GM23338 (cell line): ENCODE measurements around the gene KLK10. TPM values are rescaled to one million over a fixed set of nuclear protein-coding genes. Genes with fewer than 3 reads are reported as not detected.

Experiments used
- ATAC-seq: fragments of 200-7000 bp; cut with Tn5 transposase; 3 replicates; pipeline ENCODE4 v1.9.1; 2020
- DNase-seq: peaks from one replicate; pipeline ENCODE4 v3.0.0-alpha.2; 2015; ENCODE audit warnings: low spot score
- H2AFZ ChIP-seq: fragments of 200-600 bp; sonication (generic); 2 replicates; pipeline ENCODE4 v1.8.0; 2016; ENCODE audit warnings: antibody characterized with exemption, mild to moderate bottlenecking, moderate library complexity
- H3F3A ChIP-seq: fragments of 200-600 bp; sonication (generic); replicated peaks from 2 replicates; pipeline ENCODE4 v1.8.0; 2017; ENCODE audit warnings: antibody characterized with exemption, mixed run types, low read depth
- H3K27ac ChIP-seq: fragments of 200-600 bp; sonication (generic); 2 replicates; pipeline ENCODE4 v1.6.1; 2016; ENCODE audit warnings: low read depth
- H3K27me3 ChIP-seq: fragments of 200-600 bp; sonication (generic); 2 replicates; pipeline ENCODE4 v1.8.0; 2016; ENCODE audit warnings: mild to moderate bottlenecking, mixed run types, moderate library complexity; ENCODE audit not compliant: insufficient read depth
- H3K36me3 ChIP-seq: fragments of 200-600 bp; sonication (generic); 2 replicates; pipeline ENCODE4 v1.8.0; 2016; ENCODE audit warnings: mild to moderate bottlenecking; ENCODE audit not compliant: insufficient read depth
- H3K4me1 ChIP-seq: fragments of 200-600 bp; sonication (generic); 2 replicates; pipeline ENCODE4 v1.8.0; 2016; ENCODE audit warnings: mild to moderate bottlenecking, moderate library complexity; ENCODE audit not compliant: insufficient read depth
- H3K4me2 ChIP-seq: fragments of 200-600 bp; sonication (generic); 2 replicates; pipeline ENCODE4 v1.7.1; 2017; ENCODE audit warnings: mixed run types
- H3K4me3 ChIP-seq: fragments of 200-600 bp; sonication (generic); 2 replicates; pipeline ENCODE4 v1.6.1; 2016; ENCODE audit warnings: mixed run types
- H3K79me2 ChIP-seq: fragments of 200-600 bp; sonication (generic); replicated peaks from 2 replicates; pipeline ENCODE4 v1.8.0; 2017; ENCODE audit warnings: mild to moderate bottlenecking; ENCODE audit not compliant: insufficient read depth
- H3K9me2 ChIP-seq: fragments of 200-600 bp; sonication (generic); 2 replicates; pipeline ENCODE4 v1.8.0; 2017; ENCODE audit not compliant: insufficient read depth
- H4K20me1 ChIP-seq: fragments of 200-600 bp; sonication (generic); replicated peaks from 2 replicates; pipeline ENCODE4 v1.8.0; 2017; ENCODE audit warnings: mild to moderate bottlenecking; ENCODE audit not compliant: insufficient read depth
- H3K27ac Mint-ChIP-seq: 2 replicates; pipeline ENCODE4 v1.8.0; 2020; ENCODE audit warnings: inconsistent platforms, mild to moderate bottlenecking, moderate library complexity, mixed read lengths
- H3K27me3 Mint-ChIP-seq: 3 replicates; pipeline ENCODE4 v1.8.0; 2022; ENCODE audit warnings: low read depth, mild to moderate bottlenecking, moderate library complexity, mixed read lengths, inconsistent platforms; ENCODE audit not compliant: insufficient read depth, poor library complexity
- H3K36me3 Mint-ChIP-seq: 3 replicates; pipeline ENCODE4 v1.8.0; 2021; ENCODE audit warnings: low read depth, mild to moderate bottlenecking, inconsistent platforms, moderate library complexity, mixed read lengths
- H3K4me1 Mint-ChIP-seq: 3 replicates; pipeline ENCODE4 v1.8.0; 2020; ENCODE audit warnings: mild to moderate bottlenecking, inconsistent platforms, mixed read lengths
- H3K4me3 Mint-ChIP-seq: 3 replicates; pipeline ENCODE4 v1.8.0; 2021; ENCODE audit warnings: moderate library complexity, mild to moderate bottlenecking, inconsistent platforms, mixed read lengths
- H3K9me3 Mint-ChIP-seq: 3 replicates; pipeline ENCODE4 v1.8.0; 2020; ENCODE audit warnings: moderate library complexity, mild to moderate bottlenecking, inconsistent platforms, mixed read lengths
- CREB1 ChIP-seq: fragments of 250-450 bp; sonication (Bioruptor Pico); IDR thresholded peaks from 2 replicates; pipeline ENCODE4 v1.5.0; 2020; ENCODE audit warnings: low read depth, mild to moderate bottlenecking, moderate library complexity
- CTCF ChIP-seq, 2 experiments: fragments of 200-600 bp in 1 of 2; sonication (generic) in 1 of 2; conservative IDR thresholded peaks; 2 replicates each; pipeline versions ENCODE4 v1.5.1 to v1.6.1; 2016 to 2017; ENCODE audit warnings: antibody characterized with exemption in 2 of 2, low read depth in 2 of 2, mild to moderate bottlenecking in 2 of 2, moderate library complexity in 1 of 2
- ETS1 ChIP-seq: IDR thresholded peaks from 2 replicates; pipeline ENCODE4 v1.6.1; 2016; ENCODE audit warnings: antibody characterized with exemption
- EZH2phosphoT487 ChIP-seq: fragments of 200-600 bp; sonication (generic); IDR thresholded peaks from one replicate; pipeline ENCODE4 v1.8.1; 2018; ENCODE audit warnings: antibody characterized with exemption; ENCODE audit not compliant: unreplicated experiment
- NANOG ChIP-seq: IDR thresholded peaks from 2 replicates; pipeline ENCODE4 v1.6.1; 2016; ENCODE audit warnings: antibody characterized with exemption, borderline replicate concordance
- REST ChIP-seq: IDR thresholded peaks from one replicate; pipeline ENCODE4 v1.6.1; 2018; ENCODE audit warnings: antibody characterized with exemption; ENCODE audit not compliant: unreplicated experiment
- STAT1 ChIP-seq: IDR thresholded peaks from one replicate; pipeline ENCODE4 v1.6.1; 2016; ENCODE audit warnings: antibody characterized with exemption; ENCODE audit not compliant: unreplicated experiment
- ZNF114 ChIP-seq: fragments of 250-450 bp; sonication (Bioruptor Pico); IDR thresholded peaks from 2 replicates; pipeline ENCODE4 v1.5.0; 2020; ENCODE audit warnings: mild to moderate bottlenecking, moderate library complexity
- ZNF331 ChIP-seq: fragments of 250-450 bp; sonication (Bioruptor Pico); IDR thresholded peaks from 2 replicates; pipeline ENCODE4 v1.5.0; 2020; ENCODE audit warnings: low read depth, mild to moderate bottlenecking, moderate library complexity
- polyA plus RNA-seq: library from polyadenylated mRNA; unstranded; fragments of >200 nt; fragmentation: Nextera tagmentation; extraction: Ambion mirVana; gene quantifications from 2 replicates; pipeline ENCODE4 v1.2.1, GENCODE V29; 2016
- total RNA-seq: library from RNA; depleted of rRNA; stranded (reverse); fragments of >200 nt; shearing (Covaris generic); gene quantifications from 2 replicates; pipeline ENCODE4 v1.2.3, GENCODE V29; 2014; rRNA removed

KLK10 gene
- total and polyA plus RNA-seq, 2 experiments from 2014 or later: 6.1 to 6.6 TPM

- no peaks in the 10 kb centered on the region for H4K20me1 ChIP-seq
- no peak overlapping the region for H3K27ac ChIP-seq
- Mint-ChIP-seq H3K36me3 (peaks cover 7% of the 10 kb centered on the region; the same call in 2 of the 3 replicates), H3K4me3 (no peak overlapping the region), H3K27ac (no peak overlapping the region), H3K9me3 (peaks cover 43% of the 10 kb centered on the region), H3K27me3 (peaks cover 8% of the 10 kb centered on the region), H3K4me1 (peaks cover 5% of the 10 kb centered on the region)
- no peaks in the 10 kb centered on the region for H3K27me3 ChIP-seq
- DNase-seq: no peak
- H3K9me2 ChIP-seq: peaks cover 6% of the 10 kb centered on the region; the same call in 1 of the 2 replicates
- H3K36me3 ChIP-seq: no peaks in the 10 kb centered on the region
- TF ChIP-seq ZNF114 (CRISPR knock-in tag) (no peak), STAT1 (no peak), NANOG (no peak), ZNF331 (CRISPR knock-in tag) (no peak), ETS1 (no peak), EZH2phosphoT487 (no peak), CTCF (conservative IDR thresholded peaks at IDR 0.05; ENCODE audit: low read depth in 2 of 2) (no peak), CREB1 (no peak), REST (no peak)
- no peak overlapping the region for H2AFZ ChIP-seq
- H3K4me3 ChIP-seq: no peak overlapping the region
- no peaks in the 10 kb centered on the region for H3K79me2 ChIP-seq
- H3K4me2 ChIP-seq: no peak overlapping the region
- ATAC-seq: no peak
- no peaks in the 10 kb centered on the region for H3F3A ChIP-seq
- no peaks in the 10 kb centered on the region for H3K4me1 ChIP-seq
Measured at GRCh38 chr19:50963381-50963780, 56.1 kb downstream of the KLK10 start.

Other genes starting within 250 kb of the KLK10 start
- gene GPR32, start 249.2 kb downstream of the KLK10 start, total RNA-seq: not detected in 2 replicates
- gene GPR32, start 249.2 kb downstream of the KLK10 start, polyA plus RNA-seq: not detected in 2 replicates
- not detected in 2 replicates for gene ACP4, start 229.3 kb downstream of the KLK10 start, total RNA-seq
- not detected in 2 replicates for gene ACP4, start 229.3 kb downstream of the KLK10 start, polyA plus RNA-seq
- gene KLK1, start 195.9 kb downstream of the KLK10 start, total RNA-seq: 0.31 TPM in 1 of 2 replicates, not detected in the other
- gene KLK1, start 195.9 kb downstream of the KLK10 start, polyA plus RNA-seq: 2.4 and 3.0 TPM in 2 replicates
- gene KLK15, start 186.1 kb downstream of the KLK10 start, total RNA-seq: not detected in 2 replicates
- gene KLK15, start 186.1 kb downstream of the KLK10 start, polyA plus RNA-seq: not detected in 2 replicates
- not detected in 2 replicates for gene KLK3, start 164.8 kb downstream of the KLK10 start, total RNA-seq
- gene KLK3, start 164.8 kb downstream of the KLK10 start, polyA plus RNA-seq: 0.14 and 0.19 TPM in 2 replicates
- gene KLK2, start 146.3 kb downstream of the KLK10 start, total RNA-seq: 0.69 TPM in 1 of 2 replicates, not detected in the other
- 0.18 TPM in 1 of 2 replicates, not detected in the other for gene KLK2, start 146.3 kb downstream of the KLK10 start, polyA plus RNA-seq
- 0.54 and 0.76 TPM in 2 replicates for gene KLK4, start 108.3 kb downstream of the KLK10 start, total RNA-seq
- 1.8 and 2.2 TPM in 2 replicates for gene KLK4, start 108.3 kb downstream of the KLK10 start, polyA plus RNA-seq
- gene KLK5, start 66.7 kb downstream of the KLK10 start, total RNA-seq: 0.54 and 0.66 TPM in 2 replicates
- 0.77 TPM in 1 of 2 replicates, not detected in the other for gene KLK5, start 66.7 kb downstream of the KLK10 start, polyA plus RNA-seq
- gene KLK6, start 50.1 kb downstream of the KLK10 start, total RNA-seq: 0.39 and 0.56 TPM in 2 replicates
- 0.47 and 0.56 TPM in 2 replicates for gene KLK6, start 50.1 kb downstream of the KLK10 start, polyA plus RNA-seq
- gene KLK7, start 35.8 kb downstream of the KLK10 start, total RNA-seq: 0.19 and 1.4 TPM in 2 replicates
- gene KLK7, start 35.8 kb downstream of the KLK10 start, polyA plus RNA-seq: 1.1 and 1.5 TPM in 2 replicates
- gene KLK8, start 18.1 kb downstream of the KLK10 start, total RNA-seq: 4.6 and 4.9 TPM in 2 replicates
- 14.6 and 17.0 TPM in 2 replicates for gene KLK8, start 18.1 kb downstream of the KLK10 start, polyA plus RNA-seq
- not detected in 2 replicates for gene KLK11, start 6.9 kb upstream of the KLK10 start, total RNA-seq
- 0.28 TPM in 1 of 2 replicates, not detected in the other for gene KLK11, start 6.9 kb upstream of the KLK10 start, polyA plus RNA-seq
- gene KLK12, start 15.3 kb upstream of the KLK10 start, total RNA-seq: not detected in 2 replicates
- not detected in 2 replicates for gene KLK12, start 15.3 kb upstream of the KLK10 start, polyA plus RNA-seq
- gene KLK13, start 45.4 kb upstream of the KLK10 start, total RNA-seq: 1.1 and 5.7 TPM in 2 replicates
- gene KLK13, start 45.4 kb upstream of the KLK10 start, polyA plus RNA-seq: 3.6 and 4.5 TPM in 2 replicates
- not detected in 2 replicates for gene KLK14, start 63.2 kb upstream of the KLK10 start, total RNA-seq
- 0.42 and 0.52 TPM in 2 replicates for gene KLK14, start 63.2 kb upstream of the KLK10 start, polyA plus RNA-seq
- 15.6 and 18.8 TPM in 2 replicates for gene CTU1, start 88.7 kb upstream of the KLK10 start, total RNA-seq
- gene CTU1, start 88.7 kb upstream of the KLK10 start, polyA plus RNA-seq: 3.7 and 11.0 TPM in 2 replicates
- not detected in 2 replicates for gene SIGLEC9, start 105.2 kb upstream of the KLK10 start, total RNA-seq
- not detected in 2 replicates for gene SIGLEC9, start 105.2 kb upstream of the KLK10 start, polyA plus RNA-seq
- not detected in 2 replicates for gene SIGLEC7, start 122.6 kb upstream of the KLK10 start, total RNA-seq
- not detected in 2 replicates for gene SIGLEC7, start 122.6 kb upstream of the KLK10 start, polyA plus RNA-seq
- 0.12 and 0.45 TPM in 2 replicates for gene CD33, start 205.4 kb upstream of the KLK10 start, total RNA-seq
- gene CD33, start 205.4 kb upstream of the KLK10 start, polyA plus RNA-seq: 0.30 TPM in 1 of 2 replicates, not detected in the other
- gene SIGLECL1, start 231.4 kb upstream of the KLK10 start, total RNA-seq: not detected in 2 replicates
- gene SIGLECL1, start 231.4 kb upstream of the KLK10 start, polyA plus RNA-seq: not detected in 2 replicates